GM10248 (cell line): ENCODE data around the gene CAMK1D.
A peak's percentile ranks its signal among the peaks of the same experiment; 100 is the strongest.

Source experiments
- CTCF ChIA-PET: fragments of 300-600 bp; sonication (Branson Sonifier 250); formaldehyde crosslinking; extraction: SDS; loops from one replicate; lab custom pipeline; 2021; ENCODE audit warnings: antibody characterized with exemption; lab: Yijun Ruan, JAX
- POLR2A ChIA-PET: fragments of 350-650 bp; sonication (Branson Sonifier 250); formaldehyde crosslinking; extraction: SDS; loops from one replicate; lab custom pipeline; 2020; ENCODE audit warnings: antibody characterized with exemption; lab: Yijun Ruan, JAX
- DNase-seq: peaks from one replicate; pipeline ENCODE4 v3.0.0; 2012; ENCODE audit errors: extremely low spot score
- CTCF ChIP-seq: IDR thresholded peaks from 2 replicates; pipeline ENCODE4 v1.5.1; 2012; ENCODE audit warnings: mild to moderate bottlenecking, low read depth; ENCODE audit errors: extremely low read depth, missing control alignments, control extremely low read depth

Gene CAMK1D

GRCh38 chr10:12703813-12704212 lies 354.5 kb downstream of the CAMK1D start:
- POLR2A ChIA-PET, result interaction anchor here (0.7 kb wide), 1 partner anchor 246 kb away, joined by 5 read pairs; no protein-coding TSS in a partner anchor

GRCh38 chr10:12704488-12704887 lies 355.1 kb downstream of the CAMK1D start:
- POLR2A ChIA-PET, result no interaction called here
- TF ChIP-seq CTCF, result no peak
- no peak for DNase-seq
- CTCF ChIA-PET, result interaction anchor here (9.5 kb wide), 1 partner anchor 7 kb away, joined by 67 read pairs; no protein-coding TSS in a partner anchor

More at GRCh38 chr10:12703813-12704212, 354.5 kb downstream of the CAMK1D start:
- DNase-seq, result no peak
- CTCF ChIA-PET, result interaction anchor here (0.7 to 9.5 kb wide), 3 partner anchors 8 to 136 kb away, joined by 3 to 67 read pairs (median 4); no protein-coding TSS in a partner anchor
- TF ChIP-seq CTCF, result no peak

- POLR2A ChIA-PET, result no interaction called here
- CTCF ChIA-PET, result no interaction called here
- TF ChIP-seq CTCF, result no peak
- no peak for DNase-seq
Measured at GRCh38 chr10:12705943-12706342, 356.6 kb downstream of the CAMK1D start.

GRCh38 chr10:12707461-12708185 lies 358.3 kb downstream of the CAMK1D start:
- no peak for DNase-seq
- ChIA-PET POLR2A (no interaction called here), CTCF (interaction anchor here (0.7 to 6.9 kb wide), 13 partner anchors 11 to 493 kb away, joined by 3 to 38 read pairs (median 4); no protein-coding TSS in a partner anchor)
- peak; percentile 51 for TF ChIP-seq CTCF

- no peak for TF ChIP-seq CTCF
- no peak for DNase-seq
- CTCF ChIA-PET, result interaction anchor here (0.6 to 6.9 kb wide), 11 partner anchors 9 to 495 kb away, joined by 3 to 67 read pairs (median 9); no protein-coding TSS in a partner anchor
- POLR2A ChIA-PET, result interaction anchor here (0.6 kb wide), 1 partner anchor 474 kb away, joined by 4 read pairs; no protein-coding TSS in a partner anchor
Measured at GRCh38 chr10:12709000-12709401, 359.7 kb downstream of the CAMK1D start.

GRCh38 chr10:12709521-12709963 lies 360.2 kb downstream of the CAMK1D start:
- no peak for DNase-seq
- no peak for TF ChIP-seq CTCF
- ChIA-PET CTCF (interaction anchor here (0.8 to 6.9 kb wide), 14 partner anchors 10 to 495 kb away, joined by 3 to 67 read pairs (median 8); no protein-coding TSS in a partner anchor), POLR2A (no interaction called here)
